K562 (cell line): ENCODE data around the gene ALDH7A1. TPM values are rescaled to one million over a fixed set of nuclear protein-coding genes. Genes with fewer than 3 reads are reported as not detected.

Experiments used
- ATAC-seq: fragments of 200-7000 bp; cut with Tn5 transposase; 3 replicates; pipeline ENCODE4 v1.9.1; 2020; ENCODE audit warnings: moderate library complexity
- BruUV-seq: library from RNA; stranded (reverse); fragments of 400-500 nt; replicated peaks from 2 replicates; lab custom pipeline; 2021; lab: Mats Ljungman, UMichigan
- CTCF ChIA-PET: fragments of 300-600 bp; formaldehyde crosslinking; extraction: SDS; loops from one replicate; lab custom pipeline; 2021; ENCODE audit warnings: low intra/inter-chr PET ratio; lab: Yijun Ruan, JAX
- POLR2A ChIA-PET: fragments of 300-600, 350-650 bp; sonication (Branson Sonifier 250); formaldehyde crosslinking; extraction: SDS; loops from one replicate; lab custom pipeline; 2021; ENCODE audit warnings: antibody characterized with exemption, inconsistent platforms; lab: Yijun Ruan, JAX
- DNase-seq, 4 experiments: peaks; one replicate each; pipeline versions ENCODE4 v3.0.0 to v3.0.0-alpha.2; 2011 to 2018; ENCODE audit warnings: low spot score in 3 of 4, mixed read lengths in 3 of 4; ENCODE audit errors: extremely low read depth in 1 of 4
- FAIRE-seq: peaks from 2 replicates; lab custom pipeline; 2011; peaks lifted over from hg19 to GRCh38; lab: Jason Lieb, UNC
- H2AFZ ChIP-seq: 2 replicates; pipeline ENCODE4 v1.6.0; 2011; ENCODE audit warnings: low read depth, low read length, control low read depth, inconsistent platforms
- H3K27ac ChIP-seq: fragments of 200-600 bp; 3 replicates; pipeline ENCODE4 v1.8.0; 2011; ENCODE audit warnings: low read depth, mild to moderate bottlenecking, control low read depth, inconsistent platforms, low read length, moderate library complexity, mixed read lengths; ENCODE audit errors: extremely low read depth
- H3K27me3 ChIP-seq, 2 experiments: fragments of 300-600 bp in 1 of 2; 2 replicates in 1 of 2; 3 replicates in 1 of 2; pipeline versions ENCODE4 v1.6.0 to v1.8.0; 2011; ENCODE audit warnings: inconsistent platforms in 2 of 2, low read length in 2 of 2, mild to moderate bottlenecking in 1 of 2, mixed read lengths in 1 of 2, moderate library complexity in 1 of 2; ENCODE audit not compliant: control insufficient read depth in 2 of 2, insufficient read depth in 2 of 2
- H3K36me3 ChIP-seq: fragments of 300-600 bp; 3 replicates; pipeline ENCODE4 v1.8.0; 2011; ENCODE audit warnings: mild to moderate bottlenecking, low read length, inconsistent platforms; ENCODE audit not compliant: control insufficient read depth, insufficient read depth
- H3K4me1 ChIP-seq, 2 experiments: fragments of 200-600 bp in 1 of 2; replicated peaks in 1 of 2; 2 replicates in 1 of 2; 3 replicates in 1 of 2; pipeline versions ENCODE4 v1.5.1 to v1.8.0; 2011; ENCODE audit warnings: inconsistent platforms in 2 of 2, low read length in 2 of 2, mild to moderate bottlenecking in 1 of 2, mixed read lengths in 1 of 2, moderate library complexity in 1 of 2; ENCODE audit not compliant: control insufficient read depth in 2 of 2, insufficient read depth in 2 of 2
- H3K4me2 ChIP-seq: 2 replicates; pipeline ENCODE4 v1.6.1; 2011; ENCODE audit warnings: low read length, control low read depth, inconsistent platforms, mixed read lengths; ENCODE audit not compliant: insufficient read depth
- H3K4me3 ChIP-seq: fragments of 200-600 bp; sonication (generic), shearing (Covaris generic); 2 replicates; pipeline ENCODE4 v1.5.1; 2016; ENCODE audit warnings: control low read depth, inconsistent platforms
- H3K79me2 ChIP-seq: fragments of 200-600 bp; 3 replicates; pipeline ENCODE4 v1.8.0; 2011; ENCODE audit warnings: low read length, inconsistent platforms; ENCODE audit not compliant: control insufficient read depth, insufficient read depth
- H3K9ac ChIP-seq, 2 experiments: 2 replicates each; pipeline versions ENCODE4 v1.6.0 to v1.6.1; 2011; ENCODE audit warnings: low read depth in 2 of 2, low read length in 2 of 2, control low read depth in 1 of 2, inconsistent platforms in 1 of 2, mild to moderate bottlenecking in 1 of 2, mixed read lengths in 1 of 2; ENCODE audit not compliant: insufficient read depth in 1 of 2
- H3K9me1 ChIP-seq: one replicate; pipeline ENCODE4 v1.6.0; 2011; ENCODE audit warnings: inconsistent platforms, mild to moderate bottlenecking, low read length, moderate library complexity; ENCODE audit not compliant: control insufficient read depth, insufficient read depth
- H3K9me3 ChIP-seq: replicated peaks from 2 replicates; pipeline ENCODE4 v1.5.1; 2011; ENCODE audit warnings: low read depth, low read length, inconsistent platforms; ENCODE audit not compliant: control insufficient read depth, insufficient read depth
- H4K20me1 ChIP-seq: replicated peaks from 2 replicates; pipeline ENCODE4 v1.6.1; 2011; ENCODE audit warnings: low read length, inconsistent platforms, mixed read lengths; ENCODE audit not compliant: control insufficient read depth, insufficient read depth
- DACH1 ChIP-seq: fragments of 450-650 bp; IDR thresholded peaks from 2 replicates; pipeline ENCODE4 v1.6.1; 2018; ENCODE audit not compliant: partially characterized antibody
- EP300 ChIP-seq: IDR thresholded peaks from 2 replicates; pipeline ENCODE4 v1.6.1; 2012; ENCODE audit warnings: low read length, improper control_type of control experiment
- ETV5 ChIP-seq: sonication (generic); formaldehyde crosslinking; IDR thresholded peaks from 2 replicates; pipeline ENCODE4 v1.4.0; 2020; ENCODE audit warnings: low read depth, mild to moderate bottlenecking, missing genetic modification reagents
- KLF6 ChIP-seq: fragments of 250-450 bp; sonication (Bioruptor Pico); IDR thresholded peaks from 2 replicates; pipeline ENCODE4 v1.4.0; 2020; ENCODE audit warnings: mild to moderate bottlenecking, moderate library complexity, borderline replicate concordance
- MECOM ChIP-seq: fragments of 250-450 bp; sonication (Bioruptor Pico); IDR thresholded peaks from 2 replicates; pipeline ENCODE4 v1.8.0; 2022; ENCODE audit warnings: inconsistent platforms
- MTA3 ChIP-seq: fragments of 450-650 bp; formaldehyde crosslinking; IDR thresholded peaks from 2 replicates; pipeline ENCODE4 v1.6.1; 2017; ENCODE audit warnings: mild to moderate bottlenecking, borderline replicate concordance
- NKRF ChIP-seq: fragments of 450-650 bp; IDR thresholded peaks from 2 replicates; pipeline ENCODE4 v1.6.1; 2016; ENCODE audit warnings: borderline replicate concordance
- TBL1XR1 ChIP-seq, 2 experiments: IDR thresholded peaks; 2 replicates each; pipeline ENCODE4 v1.6.1; 2012; ENCODE audit warnings: improper control_type of control experiment in 2 of 2, low read length in 2 of 2, mild to moderate bottlenecking in 1 of 2
- TCF7 ChIP-seq: sonication (generic); IDR thresholded peaks from 2 replicates; pipeline ENCODE4 v1.6.1; 2016; ENCODE audit warnings: antibody characterized with exemption, borderline replicate concordance
- U2AF1 ChIP-seq: fragments of 200-400 bp; formaldehyde crosslinking; optimal IDR thresholded peaks from 2 replicates; pipeline ENCODE3; 2017; ENCODE audit warnings: mild to moderate bottlenecking, low read depth, low read length, moderate library complexity
- ZNF316 ChIP-seq: fragments of 450-650 bp; IDR thresholded peaks from 2 replicates; pipeline ENCODE4 v1.6.1; 2016
- ZNF354B ChIP-seq: fragments of 250-450 bp; sonication (Bioruptor Pico); IDR thresholded peaks from 2 replicates; pipeline ENCODE4 v1.4.0; 2020
- ZNF76 ChIP-seq: fragments of 250-450 bp; sonication (Bioruptor Pico); IDR thresholded peaks from 2 replicates; pipeline ENCODE4 v1.4.0; 2020; ENCODE audit warnings: mild to moderate bottlenecking, moderate library complexity, borderline replicate concordance
- WGBS: fragments of 100-300 bp; shearing (Covaris generic); methylation state at CpG from one replicate; pipeline ENCODE4 v1.1.6; 2016; ENCODE audit warnings: low coverage, mixed read lengths; ENCODE audit not compliant: insufficient coverage; ENCODE audit errors: missing lambda C conversion rate; 5-methylcytosine and 5-hydroxymethylcytosine counted together
- in situ Hi-C: fragments of 300-500 bp; cut with MboI; formaldehyde crosslinking; loops from 4 replicates; pipeline ENCODE4 v1.15.0; 2018; ENCODE audit warnings: inconsistent platforms, mixed read lengths
- intact Hi-C: fragments of 100-400 bp; cut with micrococcal nuclease; formaldehyde crosslinking; loops from 2 replicates; pipeline ENCODE4 v1.14.2; 2022
- polyA plus RNA-seq, 8 experiments: library from polyadenylated mRNA; depleted of rRNA in 4 of 8; stranded (reverse) in 5 of 8; unstranded in 3 of 8; fragments of >200 nt; fragmentation: Nextera tagmentation in 2 of 8; fragmentation: Illumina TruSeq in 1 of 8; extraction: Ambion mirVana in 2 of 8; extraction: Trizol in 1 of 8; gene quantifications; 2 replicates each; pipeline versions ENCODE4 v1.2.1 to v1.2.3, GENCODE V29; 2011 to 2014; ENCODE audit warnings: inconsistent platforms in 1 of 8, missing spikeins in 1 of 8
- total RNA-seq, 7 experiments: library from RNA; depleted of rRNA in 6 of 7; stranded (reverse); fragments of >200 nt in 6 of 7; fragmentation: Illumina TruSeq in 2 of 7; extraction: Trizol in 2 of 7; gene quantifications; 2 replicates each; pipeline versions ENCODE4 v1.2.1 to v1.2.3, GENCODE V29; 2011 to 2021; ENCODE audit warnings: low replicate concordance in 1 of 7
- TF ChIP-seq, protein P1 (sequence below): fragments of 450-650 bp; formaldehyde crosslinking; IDR thresholded peaks from 2 replicates; pipeline ENCODE4 v1.4.0; 2022; ENCODE audit warnings: mild to moderate bottlenecking, moderate library complexity

ALDH7A1 gene
- total and polyA plus RNA-seq, 9 of the 15 experiments (the other 6 are each of a cell fraction or from before 2014, with no cell fraction given) = 0.04 to 0.49 TPM; not detected in 7

- peaks cover 14% of the 10 kb centered on the region for H3K79me2 ChIP-seq
- no peak overlapping the region for H3K27ac ChIP-seq
- H3K9me3 ChIP-seq = peaks cover 6% of the 10 kb centered on the region
- no peak for TF ChIP-seq KLF6 (CRISPR knock-in tag)
- no peak overlapping the region for H2AFZ ChIP-seq
- no peak overlapping the region for H3K9ac ChIP-seq
- H3K27me3 ChIP-seq = peaks cover 21 to 25% of the 10 kb centered on the region in 2 experiments
- ATAC-seq = no peak
- intact Hi-C loops = no loop called here
- 19% methylated on average over 4 of the region's 4 CpGs for WGBS
- peaks cover under 1% of the 10 kb centered on the region; the same call in 1 of the 3 replicates for H3K36me3 ChIP-seq
- ChIA-PET CTCF (interaction anchor here (0.6 kb wide), 1 partner anchor 10 kb away, joined by 3 read pairs; no protein-coding TSS in a partner anchor), POLR2A (no interaction called here)
- in situ Hi-C loops = no loop called here
- BruUV-seq = no TSS peak
- H3K4me3 ChIP-seq = no peak overlapping the region
- peaks cover 4% of the 10 kb centered on the region; the same call in 1 of the 2 replicates for H4K20me1 ChIP-seq
- no peak for FAIRE-seq
- no peak overlapping the region for H3K4me2 ChIP-seq
- no peaks in the 10 kb centered on the region for H3K9me1 ChIP-seq
- H3K4me1 ChIP-seq = peaks cover 2 to 23% of the 10 kb centered on the region in 2 experiments; a peak in 3 of 5 replicates
- DNase-seq = no peak
Measured at GRCh38 chr5:126597156-126597555, 2.1 kb upstream of the ALDH7A1 start.

DNA sequence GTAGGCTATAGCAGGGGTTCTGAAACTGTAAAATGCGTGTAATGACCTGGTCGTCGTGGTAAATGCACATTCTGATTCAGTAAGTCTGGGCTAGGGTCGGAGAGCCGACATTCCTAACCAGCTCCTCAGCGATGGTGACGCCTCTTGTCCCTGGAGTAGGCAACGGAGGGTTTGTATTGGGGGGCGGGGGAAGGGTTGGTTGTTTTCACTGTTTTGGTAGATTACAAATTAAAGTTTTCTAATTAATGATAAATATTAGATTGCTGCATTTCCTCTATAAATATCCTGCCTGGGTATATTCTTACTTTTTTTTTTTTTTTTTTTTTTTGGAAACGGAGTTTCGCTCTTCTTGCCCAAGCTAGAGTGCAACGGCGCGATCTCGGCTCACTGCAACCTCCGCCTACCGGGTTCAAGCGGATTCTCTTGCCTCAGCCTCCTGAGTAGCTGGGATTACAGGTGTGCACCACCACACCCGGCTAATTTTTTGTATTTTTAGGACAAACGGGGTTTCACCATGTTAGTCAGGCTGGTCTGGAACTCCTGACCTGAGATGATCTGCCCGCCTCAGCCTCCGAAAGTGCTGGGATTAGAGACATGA is 566 bp upstream of the ALDH7A1 start:
- Histone ChIP-seq H3K9ac (no peak overlapping the region), H3K9me1 (no peaks in the 10 kb centered on the region), H3K27me3 (peaks cover 25 to 30% of the 10 kb centered on the region in 2 experiments), H3K27ac (no peak overlapping the region), H3K4me1 (peaks cover 0 to 9% of the 10 kb centered on the region in 2 experiments; a peak in 3 of 5 replicates), H4K20me1 (no peaks in the 10 kb centered on the region), H3K79me2 (no peaks in the 10 kb centered on the region), H2AFZ (no peak overlapping the region), H3K4me3 (no peak overlapping the region), H3K36me3 (no peaks in the 10 kb centered on the region), H3K9me3 (peaks cover 6% of the 10 kb centered on the region), H3K4me2 (no peak overlapping the region; the same call in 1 of the 2 replicates)
- FAIRE-seq (no peak), ATAC-seq (no peak; the same call in 2 of the 3 replicates), DNase-seq (no peak)
- intact Hi-C loops = no loop called here
- ChIA-PET POLR2A (interaction anchor here (0.6 to 1.1 kb wide), 3 partner anchors 25 to 48 kb away, joined by 3 to 4 read pairs (median 3); no protein-coding TSS in a partner anchor), CTCF (no interaction called here)
- in situ Hi-C loops = no loop called here
- 46% methylated on average over 20 of the region's 22 CpGs for WGBS
- no TSS peak for BruUV-seq
- TF ChIP-seq TBL1XR1 (IDR thresholded peaks at IDR 0.05; ENCODE audit: low read length in 2 of 2) = no peak
- no peak for TF ChIP-seq NKRF
- no peak for TF ChIP-seq ZNF76 (CRISPR knock-in tag)
- TF ChIP-seq MECOM (CRISPR knock-in tag) = no peak
- no peak for TF ChIP-seq EP300
- no peak for TF ChIP-seq U2AF1
- no peak for TF ChIP-seq TCF7
- TF ChIP-seq, protein P1, sequence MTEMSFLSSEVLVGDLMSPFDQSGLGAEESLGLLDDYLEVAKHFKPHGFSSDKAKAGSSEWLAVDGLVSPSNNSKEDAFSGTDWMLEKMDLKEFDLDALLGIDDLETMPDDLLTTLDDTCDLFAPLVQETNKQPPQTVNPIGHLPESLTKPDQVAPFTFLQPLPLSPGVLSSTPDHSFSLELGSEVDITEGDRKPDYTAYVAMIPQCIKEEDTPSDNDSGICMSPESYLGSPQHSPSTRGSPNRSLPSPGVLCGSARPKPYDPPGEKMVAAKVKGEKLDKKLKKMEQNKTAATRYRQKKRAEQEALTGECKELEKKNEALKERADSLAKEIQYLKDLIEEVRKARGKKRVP (CRISPR knock-in tag) = no peak
- no peak for TF ChIP-seq ETV5 (CRISPR knock-in tag)
- no peak for TF ChIP-seq ZNF316
- TF ChIP-seq MTA3 = no peak
- TF ChIP-seq ZNF354B (CRISPR knock-in tag) = no peak
- no peak for TF ChIP-seq DACH1
